EH (cell line): ENCODE data around the gene FOXF1.

ENCODE experiments used
- DNase-seq: peaks from one replicate; pipeline ENCODE4 v3.0.0-alpha.2; 2015; ENCODE audit warnings: low read depth

Gene FOXF1

GRCh38 chr16:86534779-86535615, 24.7 kb downstream of the FOXF1 start:
- DNase-seq = no peak

DNA sequence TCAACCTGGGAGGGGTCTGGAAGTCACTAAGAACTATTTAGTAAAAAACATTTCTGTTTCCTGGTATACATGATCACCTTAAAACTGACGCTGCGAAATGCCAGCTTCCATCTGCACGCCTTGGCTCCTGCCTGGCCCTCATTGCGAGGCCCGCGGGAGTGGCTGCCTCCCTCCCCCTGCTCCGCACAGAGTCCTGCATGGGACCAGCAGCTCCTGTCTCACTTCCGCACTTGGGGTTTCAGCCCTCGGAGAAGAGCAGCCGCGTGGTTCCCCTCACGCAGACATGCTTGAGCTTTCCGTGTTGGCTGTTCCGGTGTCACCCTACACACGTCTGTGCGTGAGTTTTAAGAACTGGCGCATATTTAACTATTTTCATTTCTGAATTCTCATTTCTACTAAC, 26.3 kb downstream of the FOXF1 start:
- no peak for DNase-seq

GRCh38 chr16:86537486-86537885, 27.2 kb downstream of the FOXF1 start:
- no peak for DNase-seq

DNA sequence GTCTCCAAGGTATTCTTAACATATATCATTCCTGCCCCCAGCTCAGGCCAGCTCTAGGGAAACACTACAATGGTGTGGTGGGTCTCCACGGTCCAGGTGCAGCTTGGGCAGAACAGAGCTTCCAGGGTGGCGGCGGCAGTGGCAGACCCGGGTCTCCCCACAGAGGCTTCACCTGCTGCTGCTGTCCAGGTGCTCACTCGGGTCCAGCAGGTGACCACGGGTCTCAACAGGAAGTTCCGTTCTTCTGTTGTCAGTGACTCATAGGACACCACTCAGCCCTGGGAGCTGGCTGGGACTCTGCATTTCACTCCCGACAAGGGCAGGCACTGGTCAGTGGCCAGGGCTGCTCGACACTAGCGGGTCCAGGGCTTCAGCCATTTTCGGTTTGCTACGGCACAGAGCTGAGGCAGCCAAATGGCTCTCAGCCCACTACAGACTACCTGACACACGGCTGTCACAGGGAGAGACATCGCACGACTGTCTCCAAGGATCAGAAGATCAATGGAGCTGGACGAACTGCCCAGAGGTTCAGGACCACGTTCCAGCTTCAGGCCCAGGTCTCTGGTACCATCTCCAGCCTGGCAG, 28.0 kb downstream of the FOXF1 start:
- no peak for DNase-seq

GRCh38 chr16:86540894-86541293, 30.6 kb downstream of the FOXF1 start:
- DNase-seq = no peak

GRCh38 chr16:86541560-86541959, 31.2 kb downstream of the FOXF1 start:
- DNase-seq = no peak

- DNase-seq = no peak
Observed at GRCh38 chr16:86542756-86543750, 32.7 kb downstream of the FOXF1 start.

DNA sequence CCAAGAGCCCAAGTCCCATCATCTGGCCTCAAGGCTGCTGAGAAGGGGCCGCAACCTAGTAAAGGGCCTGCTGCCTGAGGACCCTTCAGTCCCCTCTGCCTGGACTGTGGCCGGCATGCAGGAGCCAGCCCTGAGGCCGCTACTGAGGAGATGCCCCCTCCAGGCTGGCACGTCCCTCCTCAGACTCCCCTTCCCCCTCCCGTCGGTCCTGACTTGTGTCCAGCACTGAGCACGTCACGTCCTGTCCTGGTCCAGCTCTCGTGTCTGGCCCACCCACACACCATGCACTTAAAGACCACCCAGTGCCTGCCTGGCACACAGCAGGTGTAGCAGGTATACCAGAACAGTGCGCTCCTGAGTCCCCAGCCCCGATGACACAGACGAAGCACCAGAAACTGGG, 35.2 kb downstream of the FOXF1 start:
- no peak for DNase-seq

DNA sequence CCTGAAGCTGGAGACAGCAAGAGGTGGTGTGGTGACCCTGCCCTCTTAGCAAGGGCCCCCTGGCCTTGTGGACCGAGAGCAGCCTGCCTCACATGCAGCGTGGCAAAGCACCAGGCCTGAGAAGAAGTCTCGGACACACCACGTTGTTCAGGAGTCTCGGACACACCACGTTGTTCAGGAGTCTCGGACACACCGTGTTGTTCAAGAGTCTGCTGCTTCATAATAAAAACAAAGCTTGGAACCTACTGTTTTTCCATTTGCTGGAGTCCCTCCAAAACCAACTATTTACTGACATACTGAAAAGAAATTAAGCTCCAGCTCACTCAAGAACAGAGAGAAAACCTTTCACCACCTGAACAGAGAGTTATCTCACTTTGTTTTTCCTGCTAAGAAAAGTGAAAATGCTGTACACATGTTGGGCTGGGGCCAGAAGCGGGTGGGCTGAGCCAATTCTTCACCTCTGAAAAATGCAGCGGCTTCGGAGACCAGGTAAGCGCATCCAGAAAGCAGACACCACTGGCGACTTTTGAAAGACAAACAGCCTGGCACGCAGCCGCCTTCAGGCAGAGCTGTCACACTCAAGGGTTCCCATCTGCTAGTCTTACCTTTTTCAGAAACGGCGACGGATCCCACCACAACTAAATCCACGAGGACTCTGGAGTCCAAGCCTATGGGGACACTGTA, 35.8 kb downstream of the FOXF1 start:
- no peak for DNase-seq

DNA sequence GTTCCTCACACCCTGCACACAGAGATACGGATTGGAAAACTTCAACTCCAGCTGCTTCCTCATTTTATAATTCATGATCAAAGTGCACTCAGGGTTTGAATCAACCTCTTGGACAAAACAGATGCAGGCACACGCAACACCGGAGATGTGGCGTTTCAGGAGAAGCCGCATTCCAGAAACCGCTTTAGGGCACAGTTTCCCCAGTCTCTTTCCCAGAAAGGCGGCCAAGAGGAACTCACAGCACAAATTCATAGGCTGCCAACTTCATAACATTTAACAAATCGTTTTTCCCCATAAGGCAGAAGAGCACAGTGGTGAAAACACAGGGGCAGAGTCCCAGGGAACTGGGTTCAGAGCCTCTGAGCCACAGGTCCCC, 36.3 kb downstream of the FOXF1 start:
- no peak for DNase-seq

- DNase-seq = no peak
Observed at GRCh38 chr16:86547286-86547685, 37.0 kb downstream of the FOXF1 start.

- no peak for DNase-seq
Observed at GRCh38 chr16:86549076-86549892, 39.0 kb downstream of the FOXF1 start.

GRCh38 chr16:86549893-86550190, 39.5 kb downstream of the FOXF1 start:
- DNase-seq = no peak

- no peak for DNase-seq
Observed at GRCh38 chr16:86550281-86550680, 40.0 kb downstream of the FOXF1 start.

DNA sequence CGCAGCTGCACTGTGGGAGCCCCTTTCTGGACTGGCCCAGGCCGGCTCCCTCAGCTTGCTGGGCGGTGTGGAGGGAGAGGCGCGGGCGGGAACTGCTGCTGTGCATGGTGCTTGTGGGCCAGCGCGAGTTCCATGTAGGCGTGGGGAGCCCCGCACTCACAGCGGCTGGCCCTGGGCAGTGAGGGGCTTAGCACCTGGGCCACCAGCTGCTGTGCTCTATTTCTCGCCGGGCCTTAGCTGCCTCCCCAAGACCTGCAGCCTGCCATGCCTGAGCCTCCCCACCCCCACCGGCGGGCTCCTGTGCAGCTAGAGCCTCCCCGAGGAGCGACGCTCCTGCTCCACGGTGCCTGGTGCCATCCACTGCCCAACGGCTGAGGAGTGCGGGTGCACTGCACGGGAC, 43.0 kb downstream of the FOXF1 start:
- DNase-seq = no peak

DNA sequence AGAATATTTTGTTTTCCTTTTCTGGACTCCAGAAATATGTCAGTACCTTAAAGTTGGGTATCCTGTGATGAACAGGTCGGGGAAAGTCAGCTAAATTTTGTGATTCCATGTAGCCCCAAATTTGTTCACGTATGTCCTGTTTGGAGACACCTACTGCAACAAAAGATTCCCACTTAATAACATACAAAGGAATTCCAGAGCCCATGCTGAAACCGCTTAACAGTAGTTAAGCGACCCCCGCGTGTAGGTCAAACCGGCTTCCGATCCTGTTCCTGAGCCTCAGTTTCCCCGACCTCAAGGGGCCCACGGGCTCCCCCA, 44.2 kb downstream of the FOXF1 start:
- DNase-seq = no peak

GRCh38 chr16:86554917-86555703, 44.8 kb downstream of the FOXF1 start, which contains the start of gene MTHFSD:
Gene MTHFSD, minus strand, starts transcription at chr16:86555235. Its CDS starts 51 bp downstream, at chr16:86555184.
- DNase-seq = peak; percentile 89

- DNase-seq = peak; percentile 3
Observed at GRCh38 chr16:86555704-86556075, 45.4 kb downstream of the FOXF1 start.

DNA sequence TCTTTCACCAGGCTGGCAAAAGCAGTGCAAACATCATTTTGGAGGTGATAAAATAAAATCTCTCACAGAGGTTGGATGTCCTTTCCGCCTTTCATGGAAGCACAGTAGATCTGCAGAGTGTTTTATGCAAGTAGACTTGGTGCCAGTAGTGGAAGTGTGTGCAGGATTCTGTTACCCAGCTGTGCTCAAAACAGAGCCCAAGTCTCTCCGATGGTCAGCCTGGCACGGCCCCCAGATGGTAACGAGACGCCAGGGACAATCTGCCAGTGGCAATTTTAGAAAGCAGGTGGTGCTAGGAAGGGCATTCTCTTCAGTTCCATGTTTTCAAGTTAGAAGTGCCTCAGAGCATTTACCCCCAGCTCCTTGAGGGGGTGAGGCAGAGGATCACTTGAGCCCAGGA, 46.2 kb downstream of the FOXF1 start:
- DNase-seq = no peak

DNA sequence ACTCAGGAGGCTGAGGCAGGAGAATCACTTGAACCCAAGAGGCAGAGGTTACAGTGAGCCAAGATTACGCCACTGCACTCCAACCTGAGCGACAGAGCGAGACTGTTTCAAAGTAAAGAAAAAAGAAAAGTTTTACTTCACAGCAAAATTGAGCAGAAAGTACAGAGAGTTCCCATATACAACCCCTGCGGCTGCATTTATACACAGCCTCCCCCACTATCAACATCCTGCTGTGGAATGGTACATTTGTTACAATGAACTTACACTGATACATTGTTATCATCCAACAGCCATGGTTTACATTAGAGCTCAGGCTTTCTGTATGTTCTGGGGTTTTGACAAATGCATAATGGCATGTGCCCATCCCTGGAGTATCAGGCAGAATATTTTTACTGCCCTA, 47.3 kb downstream of the FOXF1 start:
- no peak for DNase-seq
